IPS-20b (cell line): ENCODE measurements around the gene NF2.

Source experiments
- H3K27ac ChIP-seq: one replicate; pipeline ENCODE4 v1.5.1; 2013; ENCODE audit warnings: low read length
- H3K27me3 ChIP-seq: 2 replicates; pipeline ENCODE4 v1.6.1; 2013; ENCODE audit warnings: mild to moderate bottlenecking, low read length, inconsistent platforms; ENCODE audit not compliant: insufficient read depth
- H3K36me3 ChIP-seq: 2 replicates; pipeline ENCODE4 v1.6.1; 2013; ENCODE audit warnings: low read depth, mild to moderate bottlenecking, inconsistent platforms, low read length, moderate library complexity; ENCODE audit not compliant: insufficient read depth
- H3K4me1 ChIP-seq: 2 replicates; pipeline ENCODE4 v1.6.1; 2013; ENCODE audit warnings: mild to moderate bottlenecking, control low read depth, inconsistent platforms, low read length, moderate library complexity; ENCODE audit not compliant: insufficient read depth
- H3K4me3 ChIP-seq: 2 replicates; pipeline ENCODE4 v1.5.1; 2013; ENCODE audit warnings: mild to moderate bottlenecking, low read length, inconsistent platforms
- H3K9ac ChIP-seq: 2 replicates; pipeline ENCODE4 v1.6.1; 2013; ENCODE audit warnings: low read depth, mild to moderate bottlenecking, inconsistent platforms, low read length, moderate library complexity
- H3K9me3 ChIP-seq: 2 replicates; pipeline ENCODE4 v1.6.1; 2013; ENCODE audit warnings: mild to moderate bottlenecking, low read depth, low read length, inconsistent platforms; ENCODE audit not compliant: insufficient read depth

NF2 gene

DNA sequence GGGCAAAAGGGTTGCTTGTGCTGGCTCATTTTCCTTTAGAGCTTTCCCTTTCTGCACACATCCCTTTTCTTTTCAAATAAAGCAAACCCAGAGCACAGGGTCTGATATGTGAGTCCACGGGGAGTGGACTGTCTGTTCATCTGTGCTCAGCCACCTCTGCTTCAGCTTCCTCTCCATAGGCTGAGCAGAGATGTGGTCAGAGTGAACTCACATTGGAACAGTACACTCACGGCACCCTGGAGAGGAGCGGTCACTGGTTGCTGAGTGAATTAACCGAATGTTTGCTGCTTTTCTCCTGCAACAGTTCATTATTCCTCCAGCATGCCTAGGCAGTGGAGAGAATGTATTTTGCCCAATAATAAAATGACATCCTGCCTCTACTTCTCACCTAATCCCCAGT is 80.1 kb downstream of the NF2 start:
- H3K27me3 ChIP-seq = no peaks in the 10 kb centered on the region
- H3K9ac ChIP-seq = no peak overlapping the region
- no peaks in the 10 kb centered on the region for H3K4me1 ChIP-seq
- no peak overlapping the region for H3K27ac ChIP-seq
- no peak overlapping the region for H3K4me3 ChIP-seq
- no peaks in the 10 kb centered on the region for H3K9me3 ChIP-seq
- peaks cover 53% of the 10 kb centered on the region for H3K36me3 ChIP-seq

DNA sequence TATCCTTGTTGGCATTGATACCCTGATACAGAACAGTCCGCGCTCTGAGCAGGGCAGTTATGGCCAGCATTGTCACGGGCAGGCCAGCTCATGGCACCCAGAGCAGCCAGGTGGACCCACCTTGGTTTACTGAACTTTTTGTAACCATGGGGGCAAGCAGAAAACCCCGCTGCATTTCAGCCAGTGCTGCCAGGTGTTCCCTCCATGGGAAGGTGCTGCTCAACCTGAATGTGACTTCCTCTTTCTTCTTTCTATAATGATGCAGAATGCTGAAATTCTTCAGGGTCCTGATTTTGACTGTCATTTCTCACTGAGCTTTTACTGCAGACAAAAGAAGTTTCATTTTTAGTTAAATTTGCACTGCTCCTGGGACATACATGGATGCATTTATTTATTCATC is 80.8 kb downstream of the NF2 start:
- Histone ChIP-seq H3K36me3 (peaks cover 46% of the 10 kb centered on the region), H3K4me3 (no peak overlapping the region), H3K27ac (no peak overlapping the region), H3K9me3 (no peaks in the 10 kb centered on the region), H3K27me3 (no peaks in the 10 kb centered on the region), H3K4me1 (peaks cover 2% of the 10 kb centered on the region; the same call in 1 of the 2 replicates), H3K9ac (no peak overlapping the region)

DNA sequence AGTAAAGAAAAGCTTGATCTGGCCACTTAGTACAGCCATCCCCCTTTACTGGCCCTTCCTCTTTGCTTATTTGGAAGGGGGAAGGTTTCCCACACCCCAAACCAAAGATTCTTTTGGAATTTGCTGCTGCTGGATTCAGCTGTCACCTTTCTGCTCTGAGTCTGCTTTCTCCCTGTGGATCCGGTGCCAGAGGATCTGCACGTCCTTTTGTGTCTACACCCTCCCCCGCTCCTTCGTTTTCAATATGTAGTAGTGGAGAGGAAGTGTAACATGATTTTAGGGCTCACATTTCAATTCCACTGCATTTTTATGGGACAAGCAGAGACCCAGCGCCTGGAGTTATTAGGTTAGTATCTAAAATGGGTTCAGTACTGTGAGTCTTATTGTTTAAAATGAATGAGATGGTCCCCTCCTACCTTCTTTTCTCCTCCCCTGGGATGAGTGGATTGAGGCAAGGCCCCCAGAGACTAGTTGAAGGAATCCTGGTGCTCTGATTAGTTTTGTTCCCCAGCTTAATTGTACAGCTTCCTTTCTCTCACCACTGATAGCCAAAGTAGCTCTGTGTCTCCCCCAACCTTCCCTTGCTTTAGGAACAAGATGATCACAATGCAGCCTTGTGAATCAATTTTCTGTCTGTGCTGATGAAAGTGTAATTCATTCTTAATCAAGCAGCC is 85.9 kb downstream of the NF2 start:
- Histone ChIP-seq H3K9me3 (no peaks in the 10 kb centered on the region), H3K9ac (no peak overlapping the region), H3K4me1 (peaks cover 38% of the 10 kb centered on the region), H3K36me3 (peaks cover 12% of the 10 kb centered on the region; the same call in 1 of the 2 replicates), H3K27ac (no peak overlapping the region), H3K4me3 (peak overlapping the region; percentile 0; the same call in 1 of the 2 replicates), H3K27me3 (no peaks in the 10 kb centered on the region)

DNA sequence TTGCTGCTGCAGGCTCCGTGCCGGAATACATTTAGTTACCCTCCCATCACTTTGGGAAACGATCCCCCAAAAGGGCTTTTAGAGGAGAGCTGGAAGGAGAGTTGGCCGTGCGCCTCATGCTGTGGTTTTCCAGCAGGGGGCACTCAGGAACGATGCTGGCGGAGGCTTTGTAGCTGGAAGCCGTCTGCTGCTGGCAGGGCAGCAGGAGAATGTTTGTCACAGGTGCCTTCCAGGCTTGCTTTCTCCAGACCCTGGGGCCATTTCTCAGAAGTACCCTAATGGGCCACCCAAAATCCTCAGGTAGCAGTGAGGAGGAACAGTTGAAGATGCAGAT is 86.4 kb downstream of the NF2 start:
- H3K27ac ChIP-seq = no peak overlapping the region
- peaks cover 8% of the 10 kb centered on the region; the same call in 1 of the 2 replicates for H3K36me3 ChIP-seq
- peaks cover 38% of the 10 kb centered on the region for H3K4me1 ChIP-seq
- no peak overlapping the region for H3K9ac ChIP-seq
- no peaks in the 10 kb centered on the region for H3K27me3 ChIP-seq
- no peaks in the 10 kb centered on the region for H3K9me3 ChIP-seq
- no peak overlapping the region; the same call in 1 of the 2 replicates for H3K4me3 ChIP-seq

DNA sequence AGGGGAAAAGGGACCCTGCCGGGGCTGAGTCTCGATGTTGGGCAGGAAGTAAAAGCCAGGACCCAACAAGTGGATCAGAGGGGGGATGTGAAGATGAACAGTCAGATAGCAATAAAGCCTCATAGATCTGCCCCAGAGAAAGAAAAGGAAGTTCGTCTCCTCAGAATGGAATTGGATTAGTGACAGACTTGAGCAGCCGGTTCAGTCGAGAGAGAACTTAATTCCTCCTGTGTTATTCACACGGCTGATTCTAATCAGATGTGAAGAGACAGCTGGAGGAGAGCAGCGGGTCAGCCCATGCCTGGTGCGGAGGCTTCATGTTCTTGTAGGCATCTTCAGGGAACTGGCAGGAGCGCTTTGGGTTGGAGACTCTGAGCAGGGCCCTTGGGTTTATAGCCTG is 87.0 kb downstream of the NF2 start:
- Histone ChIP-seq H3K36me3 (peaks cover 7% of the 10 kb centered on the region; the same call in 1 of the 2 replicates), H3K4me1 (peaks cover 38% of the 10 kb centered on the region), H3K4me3 (no peak overlapping the region), H3K27ac (no peak overlapping the region), H3K9ac (no peak overlapping the region), H3K27me3 (no peaks in the 10 kb centered on the region), H3K9me3 (no peaks in the 10 kb centered on the region)

DNA sequence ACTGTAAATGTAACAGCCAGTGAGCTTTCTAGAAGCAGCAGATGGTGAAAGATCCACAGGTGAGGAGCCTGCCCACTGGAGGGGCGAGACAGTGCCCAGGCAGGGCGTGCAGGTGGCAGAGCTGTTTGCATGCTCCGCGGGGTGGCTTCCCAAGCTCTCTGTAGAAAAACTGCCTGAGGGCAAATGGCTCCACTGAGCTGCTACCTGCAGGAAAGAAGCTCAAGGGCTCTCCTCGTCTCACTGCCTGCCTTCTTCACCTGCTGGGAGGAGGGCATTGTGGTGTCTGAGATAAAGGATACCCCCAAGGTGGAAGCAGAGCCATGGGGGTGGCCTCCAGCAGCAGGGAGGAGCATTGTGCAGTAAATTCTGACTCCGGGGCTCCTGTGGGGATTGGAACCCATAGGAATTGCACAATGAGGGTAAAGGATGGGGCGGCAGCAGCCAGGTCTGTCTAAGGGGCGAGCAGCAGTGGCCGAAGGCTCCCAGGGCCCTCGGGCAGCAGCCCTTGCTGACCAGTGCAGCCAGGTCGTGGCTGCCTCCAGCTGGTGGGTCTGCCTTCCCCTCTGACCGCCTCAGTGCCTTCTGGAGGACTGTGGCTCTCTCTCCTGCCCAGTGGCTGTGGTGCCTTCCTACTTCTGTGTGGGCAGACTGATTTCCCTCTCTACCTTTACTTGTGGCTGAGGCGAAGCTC is 88.3 kb downstream of the NF2 start:
- Histone ChIP-seq H3K27me3 (no peaks in the 10 kb centered on the region), H3K4me1 (peaks cover 38% of the 10 kb centered on the region), H3K4me3 (0 out of 2 replicates have a peak overlapping the region, but pooled peaks have one; percentile 14), H3K36me3 (peaks cover 7% of the 10 kb centered on the region; the same call in 1 of the 2 replicates), H3K9me3 (no peaks in the 10 kb centered on the region), H3K27ac (peak overlapping the region; percentile 48), H3K9ac (0 out of 2 replicates have a peak overlapping the region, but pooled peaks have one; percentile 28)

DNA sequence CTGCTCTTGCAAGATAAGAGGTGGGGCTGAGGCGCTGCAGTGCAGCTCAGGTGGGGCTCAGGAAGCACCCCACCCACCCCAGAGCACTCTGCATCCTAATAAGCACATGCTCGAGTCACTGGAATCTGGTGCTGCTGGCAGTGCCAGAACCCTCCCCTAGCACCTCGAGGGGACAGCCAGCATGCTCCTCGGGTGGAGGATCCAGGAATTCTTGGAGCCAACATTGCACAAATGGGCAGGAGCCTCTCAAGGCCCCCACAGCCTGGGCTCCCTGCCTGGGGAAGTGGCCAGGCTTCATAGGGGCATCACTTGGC is 88.9 kb downstream of the NF2 start:
- H3K27ac ChIP-seq = peak overlapping the region; percentile 48
- H3K27me3 ChIP-seq = no peaks in the 10 kb centered on the region
- H3K4me3 ChIP-seq = no peak overlapping the region
- peaks cover 38% of the 10 kb centered on the region for H3K4me1 ChIP-seq
- 0 out of 2 replicates have a peak overlapping the region, but pooled peaks have one; percentile 28 for H3K9ac ChIP-seq
- H3K9me3 ChIP-seq = no peaks in the 10 kb centered on the region
- peaks cover 4% of the 10 kb centered on the region; the same call in 1 of the 2 replicates for H3K36me3 ChIP-seq

DNA sequence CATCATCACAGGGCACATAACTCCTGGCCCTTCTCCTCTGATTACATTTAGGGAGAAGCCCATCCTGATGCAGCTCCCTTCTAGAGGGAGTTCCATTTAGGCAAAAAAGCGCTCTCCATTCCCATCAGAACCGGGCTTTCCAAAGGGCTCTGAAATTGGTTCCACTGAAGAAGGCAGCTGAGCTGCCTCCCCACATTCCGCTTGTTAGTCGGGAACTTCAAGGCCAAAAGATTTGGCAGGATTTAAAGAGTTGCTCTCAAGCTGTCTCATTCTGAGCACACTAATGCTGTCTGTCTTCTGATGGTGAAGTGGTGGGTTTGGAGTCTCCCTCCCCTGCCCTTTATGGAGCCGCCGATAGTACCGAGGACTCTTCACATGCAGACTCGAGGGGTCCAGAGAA is 89.7 kb downstream of the NF2 start:
- Histone ChIP-seq H3K27ac (no peak overlapping the region), H3K9me3 (no peaks in the 10 kb centered on the region), H3K4me3 (no peak overlapping the region), H3K36me3 (peaks cover 3% of the 10 kb centered on the region; the same call in 1 of the 2 replicates), H3K9ac (no peak overlapping the region), H3K27me3 (no peaks in the 10 kb centered on the region), H3K4me1 (peaks cover 38% of the 10 kb centered on the region)

DNA sequence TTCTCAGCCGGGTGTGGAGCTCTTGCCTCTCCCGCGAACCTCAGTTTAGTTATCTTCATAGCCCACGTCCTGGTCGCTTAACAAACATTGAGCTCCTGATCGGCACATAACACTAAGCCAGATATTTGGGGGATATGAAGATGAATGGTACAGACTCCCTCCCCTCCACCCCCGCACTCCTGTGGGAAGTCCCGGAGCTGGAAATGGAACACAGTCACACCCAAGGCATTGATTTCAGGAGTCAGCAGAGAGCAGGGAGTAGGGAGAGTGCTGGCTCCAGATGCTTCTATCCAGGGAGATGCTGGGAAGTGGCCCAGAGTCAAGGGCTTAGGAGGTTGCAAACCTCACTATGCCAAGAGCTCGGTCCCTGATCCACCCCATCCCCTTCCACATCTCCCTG is 90.2 kb downstream of the NF2 start:
- no peak overlapping the region for H3K4me3 ChIP-seq
- peaks cover 38% of the 10 kb centered on the region for H3K4me1 ChIP-seq
- no peak overlapping the region for H3K9ac ChIP-seq
- H3K36me3 ChIP-seq = peaks cover 3% of the 10 kb centered on the region; the same call in 1 of the 2 replicates
- H3K27me3 ChIP-seq = no peaks in the 10 kb centered on the region
- no peak overlapping the region for H3K27ac ChIP-seq
- no peaks in the 10 kb centered on the region for H3K9me3 ChIP-seq

DNA sequence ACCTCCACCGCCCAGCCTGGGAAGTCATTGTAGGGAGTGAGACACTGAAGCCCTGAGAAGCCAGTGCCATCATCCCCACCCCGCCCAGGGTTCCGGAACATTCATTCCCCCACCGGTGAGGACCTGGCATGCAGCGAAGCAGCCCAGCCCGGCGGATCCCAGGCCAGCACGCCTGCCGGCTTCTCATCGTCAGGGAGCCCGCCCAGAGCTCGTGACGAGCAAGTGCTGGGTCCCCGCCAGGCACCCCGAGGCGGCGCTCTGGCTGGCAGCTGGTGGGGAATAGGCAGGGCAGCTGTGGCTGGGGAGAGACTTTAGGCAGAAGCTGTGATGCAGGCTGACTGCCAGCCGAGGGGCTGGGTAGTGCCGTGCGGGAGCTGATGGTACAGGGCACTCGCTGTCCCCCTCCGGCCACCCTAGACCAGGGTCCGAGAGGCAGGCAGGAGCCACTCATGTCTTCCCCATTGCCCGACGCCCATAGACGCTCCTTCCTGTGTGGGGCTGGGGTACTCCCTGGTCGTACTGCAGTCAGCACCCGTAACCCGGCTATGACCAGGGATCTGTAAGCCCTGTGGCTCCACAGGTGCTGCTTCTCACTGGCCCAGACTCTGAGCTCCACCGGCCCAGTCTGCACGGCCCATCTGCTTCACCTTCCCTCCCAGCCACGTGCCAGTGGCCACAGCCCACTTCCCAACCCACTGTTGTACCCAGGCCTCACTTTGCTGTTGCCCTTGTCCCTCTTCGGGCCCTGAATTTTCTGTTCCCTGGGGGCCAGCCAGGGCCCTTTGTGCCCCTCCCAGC is 91.9 kb downstream of the NF2 start:
- H3K4me1 ChIP-seq = peaks cover 28% of the 10 kb centered on the region
- H3K36me3 ChIP-seq = peaks cover 3% of the 10 kb centered on the region; the same call in 1 of the 2 replicates
- no peak overlapping the region for H3K9ac ChIP-seq
- no peaks in the 10 kb centered on the region for H3K9me3 ChIP-seq
- no peak overlapping the region for H3K4me3 ChIP-seq
- H3K27me3 ChIP-seq = peaks cover 8% of the 10 kb centered on the region
- H3K27ac ChIP-seq = no peak overlapping the region

DNA sequence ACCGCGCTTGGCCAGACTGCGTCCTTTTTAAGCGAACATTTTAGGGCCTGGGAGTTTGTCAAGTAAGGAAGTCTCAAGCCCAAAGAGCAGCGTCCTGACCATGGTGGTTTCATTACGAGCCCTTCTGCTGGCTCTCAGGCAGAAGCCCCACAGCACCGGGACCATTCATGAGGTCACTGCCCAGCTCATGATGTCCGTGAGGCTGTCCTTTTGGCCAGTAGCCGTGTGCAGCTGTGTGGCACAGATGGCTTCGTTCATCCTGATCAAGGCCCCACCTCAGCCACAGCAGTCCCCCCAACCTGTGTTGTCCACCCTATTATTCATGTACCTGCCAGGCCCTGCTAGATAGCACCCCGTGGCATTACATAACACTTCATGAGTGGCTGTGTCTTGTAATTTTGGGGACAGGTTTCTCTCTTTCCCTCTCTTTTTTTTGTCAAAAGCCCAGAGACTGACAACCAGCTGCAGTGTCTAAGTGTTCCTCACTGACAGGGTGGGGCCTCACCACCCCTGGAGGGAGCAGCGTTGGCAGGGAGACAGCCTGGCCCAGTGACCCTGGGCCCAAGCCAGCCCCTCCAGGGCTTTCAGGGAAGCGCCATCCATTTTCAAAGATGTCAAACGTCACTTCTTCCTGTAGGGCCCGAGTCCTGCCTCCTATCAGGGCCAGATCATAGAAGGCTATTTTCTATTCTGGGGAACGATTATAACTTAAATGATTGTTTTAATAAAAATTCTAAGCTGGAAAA is 94.6 kb downstream of the NF2 start:
- no peak overlapping the region for H3K4me3 ChIP-seq
- H3K36me3 ChIP-seq = peaks cover 3% of the 10 kb centered on the region; the same call in 1 of the 2 replicates
- no peak overlapping the region for H3K9ac ChIP-seq
- peaks cover 35% of the 10 kb centered on the region for H3K27me3 ChIP-seq
- no peaks in the 10 kb centered on the region for H3K9me3 ChIP-seq
- no peak overlapping the region for H3K27ac ChIP-seq
- H3K4me1 ChIP-seq = peaks cover 22% of the 10 kb centered on the region
